H1 (cell line): ENCODE measurements around the gene UBE3A. TPM values are rescaled to one million over a fixed set of nuclear protein-coding genes. Genes with fewer than 3 reads are reported as not detected.

Experiments
- CTCF ChIA-PET: fragments of 300-600 bp; sonication (Branson Sonifier 250); formaldehyde crosslinking; loops from one replicate; lab custom pipeline; 2021; ENCODE audit not compliant: partially characterized antibody; lab: Charles Lee
- POLR2A ChIA-PET: fragments of 300-600 bp; sonication (Branson Sonifier 250); formaldehyde crosslinking; loops from one replicate; lab custom pipeline; 2021; ENCODE audit warnings: inconsistent platforms; ENCODE audit not compliant: partially characterized antibody; lab: Charles Lee
- DNase-seq, 2 experiments: peaks; one replicate each; pipeline versions ENCODE4 v3.0.0 to v3.0.0-alpha.2; 2010 to 2022; ENCODE audit warnings: low spot score in 2 of 2, low read depth in 1 of 2, mixed read lengths in 1 of 2
- FAIRE-seq: peaks from 2 replicates; lab custom pipeline; 2011; peaks lifted over from hg19 to GRCh38; lab: Jason Lieb, UNC
- H2AFZ ChIP-seq: 2 replicates; pipeline ENCODE4 v1.8.1; 2012; ENCODE audit warnings: low read length, inconsistent platforms
- H2AK5ac ChIP-seq: 2 replicates; pipeline ENCODE4 v1.6.1; 2013; ENCODE audit warnings: low read depth, low read length
- H2BK120ac ChIP-seq: replicated peaks from 2 replicates; pipeline ENCODE3; 2013; ENCODE audit warnings: low read depth, low read length, inconsistent platforms
- H2BK12ac ChIP-seq: 2 replicates; pipeline ENCODE4 v1.6.1; 2013; ENCODE audit warnings: low read depth, low read length
- H2BK15ac ChIP-seq: 2 replicates; pipeline ENCODE4 v1.6.1; 2013; ENCODE audit warnings: low read length
- H2BK20ac ChIP-seq: 2 replicates; pipeline ENCODE4 v1.6.1; 2013; ENCODE audit warnings: low read length
- H2BK5ac ChIP-seq: 2 replicates; pipeline ENCODE4 v1.6.1; 2013; ENCODE audit warnings: low read depth, low read length
- H3K14ac ChIP-seq: 2 replicates; pipeline ENCODE4 v1.6.1; 2013; ENCODE audit warnings: inconsistent platforms; ENCODE audit not compliant: insufficient read length
- H3K18ac ChIP-seq: 2 replicates; pipeline ENCODE4 v1.6.1; 2013; ENCODE audit warnings: low read length; ENCODE audit errors: extremely low read depth
- H3K23ac ChIP-seq: 2 replicates; pipeline ENCODE4 v1.6.1; 2013; ENCODE audit warnings: inconsistent platforms; ENCODE audit not compliant: insufficient read length
- H3K23me2 ChIP-seq: 2 replicates; pipeline ENCODE4 v1.6.1; 2013; ENCODE audit warnings: low read depth, low read length
- H3K27ac ChIP-seq: 2 replicates; pipeline ENCODE4 v1.6.1; 2011; ENCODE audit warnings: low read depth, low read length, inconsistent platforms
- H3K27me3 ChIP-seq, 4 experiments: replicated peaks in 1 of 4; 1 replicate in 1 of 4; 2 replicates in 3 of 4; pipeline versions ENCODE4 v1.6.1 to v1.8.1; 2011 to 2013; ENCODE audit warnings: low read length in 3 of 4, mild to moderate bottlenecking in 3 of 4, inconsistent platforms in 2 of 4, mixed read lengths in 2 of 4, moderate library complexity in 1 of 4; ENCODE audit not compliant: control insufficient read depth in 3 of 4, insufficient read depth in 3 of 4; ENCODE audit errors: extremely low read depth in 1 of 4
- H3K36me3 ChIP-seq, 4 experiments: 2 replicates each; pipeline versions ENCODE4 v1.6.1 to v1.8.1; 2011 to 2013; ENCODE audit warnings: mild to moderate bottlenecking in 4 of 4, low read length in 3 of 4, moderate library complexity in 2 of 4, control low read depth in 1 of 4, inconsistent platforms in 1 of 4; ENCODE audit not compliant: insufficient read depth in 4 of 4, control insufficient read depth in 2 of 4
- H3K4ac ChIP-seq: replicated peaks from 2 replicates; pipeline ENCODE3; 2013; ENCODE audit warnings: low read length, low read depth, mixed read lengths, inconsistent platforms; ENCODE audit not compliant: insufficient read length
- H3K4me1 ChIP-seq, 4 experiments: replicated peaks in 1 of 4; 1 replicate in 1 of 4; 2 replicates in 3 of 4; pipeline versions ENCODE4 v1.6.1 to v1.8.1; 2011 to 2013; ENCODE audit warnings: low read length in 3 of 4, inconsistent platforms in 2 of 4, mixed read lengths in 1 of 4; ENCODE audit not compliant: insufficient read depth in 4 of 4, control insufficient read depth in 3 of 4
- H3K4me2 ChIP-seq, 2 experiments: 2 replicates each; pipeline versions ENCODE4 v1.6.1 to v1.8.1; 2011 to 2013; ENCODE audit warnings: low read depth in 2 of 2, low read length in 2 of 2, control low read depth in 1 of 2, inconsistent platforms in 1 of 2, mild to moderate bottlenecking in 1 of 2; ENCODE audit not compliant: insufficient read depth in 1 of 2
- H3K4me3 ChIP-seq, 4 experiments: fragments of 200-600, 300-600 bp in 1 of 4; sonication (generic), shearing (Covaris generic), sonication (Bioruptor Twin) in 1 of 4; 2 replicates each; pipeline versions ENCODE4 v1.5.1 to v1.8.1; 2011 to 2016; ENCODE audit warnings: low read length in 4 of 4, low read depth in 3 of 4, control low read depth in 2 of 4, inconsistent platforms in 2 of 4, mild to moderate bottlenecking in 2 of 4, mixed read lengths in 1 of 4, moderate library complexity in 1 of 4; ENCODE audit not compliant: insufficient read depth in 2 of 4; ENCODE audit errors: extremely low read depth in 1 of 4
- H3K56ac ChIP-seq: replicated peaks from 2 replicates; pipeline ENCODE3; 2013; ENCODE audit warnings: low read depth, mild to moderate bottlenecking, mixed read lengths, low read length, inconsistent platforms; ENCODE audit not compliant: insufficient read length
- H3K79me1 ChIP-seq: 2 replicates; pipeline ENCODE4 v1.6.1; 2013; ENCODE audit warnings: low read depth, low read length, control low read depth
- H3K79me2 ChIP-seq, 2 experiments: 2 replicates each; pipeline versions ENCODE4 v1.6.1 to v1.8.1; 2012 to 2013; ENCODE audit warnings: low read length in 2 of 2, mild to moderate bottlenecking in 2 of 2, inconsistent platforms in 1 of 2; ENCODE audit not compliant: insufficient read depth in 2 of 2, control insufficient read depth in 1 of 2
- H3K9ac ChIP-seq, 4 experiments: replicated peaks in 1 of 4; 1 replicate in 1 of 4; 2 replicates in 3 of 4; pipeline versions ENCODE4 v1.6.1 to v1.8.1; 2011 to 2013; ENCODE audit warnings: low read depth in 3 of 4, low read length in 3 of 4, control low read depth in 2 of 4, mild to moderate bottlenecking in 2 of 4, moderate library complexity in 2 of 4, inconsistent platforms in 1 of 4; ENCODE audit errors: extremely low read depth in 1 of 4
- H3K9me3 ChIP-seq, 2 experiments: 2 replicates each; pipeline versions ENCODE4 v1.6.1 to v1.8.1; 2012 to 2013; ENCODE audit warnings: mild to moderate bottlenecking in 2 of 2, moderate library complexity in 2 of 2, control low read depth in 1 of 2, inconsistent platforms in 1 of 2, low read depth in 1 of 2, low read length in 1 of 2, mixed read lengths in 1 of 2; ENCODE audit not compliant: insufficient read depth in 2 of 2
- H4K20me1 ChIP-seq, 2 experiments: replicated peaks in 1 of 2; 2 replicates each; pipeline versions ENCODE3 to v1.8.1; 2011 to 2013; ENCODE audit warnings: inconsistent platforms in 2 of 2, low read length in 2 of 2, mild to moderate bottlenecking in 1 of 2; ENCODE audit not compliant: insufficient read depth in 2 of 2, control insufficient read depth in 1 of 2
- H4K5ac ChIP-seq: 2 replicates; pipeline ENCODE4 v1.6.1; 2013; ENCODE audit warnings: low read length, low read depth, mixed read lengths, inconsistent platforms; ENCODE audit not compliant: insufficient read length
- H4K8ac ChIP-seq: 2 replicates; pipeline ENCODE4 v1.8.0; 2013; ENCODE audit warnings: mild to moderate bottlenecking, moderate library complexity, low read length, inconsistent platforms; ENCODE audit not compliant: insufficient read depth; ENCODE audit errors: extremely low read depth
- H4K91ac ChIP-seq: replicated peaks from 2 replicates; pipeline ENCODE3; 2013; ENCODE audit warnings: low read length, mixed read lengths, inconsistent platforms; ENCODE audit not compliant: insufficient read length
- CREB1 ChIP-seq: IDR thresholded peaks from 2 replicates; pipeline ENCODE4 v1.6.1; 2012; ENCODE audit warnings: inconsistent platforms
- HDAC2 ChIP-seq, 2 experiments: fragments of 300-600 bp in 1 of 2; sonication (generic) in 1 of 2; IDR thresholded peaks; 2 replicates each; pipeline ENCODE4 v1.6.1; 2011 to 2012; ENCODE audit warnings: low read depth in 2 of 2, low read length in 2 of 2, mild to moderate bottlenecking in 2 of 2, moderate library complexity in 2 of 2, borderline replicate concordance in 1 of 2, inconsistent platforms in 1 of 2
- KDM5A ChIP-seq: fragments of 200-600 bp; IDR thresholded peaks from 2 replicates; pipeline ENCODE4 v1.7.1; 2012; ENCODE audit warnings: mild to moderate bottlenecking, low read length, inconsistent platforms, mixed read lengths
- RBBP5 ChIP-seq: IDR thresholded peaks from 2 replicates; pipeline ENCODE4 v1.7.1; 2012; ENCODE audit warnings: low read depth, mild to moderate bottlenecking, inconsistent platforms, low read length, moderate library complexity, borderline replicate concordance
- WGBS, 2 experiments: shearing (Covaris generic) in 1 of 2; methylation state at CpG; one replicate each; pipeline versions ENCODE4 v1.1.6 to v1.1.7; 2013 to 2015; ENCODE audit warnings: low lambda C conversion rate in 2 of 2, mixed read lengths in 2 of 2, inconsistent platforms in 1 of 2, low coverage in 1 of 2, missing lambda C conversion rate in 1 of 2; ENCODE audit not compliant: insufficient replicate concordance in 2 of 2, insufficient coverage in 1 of 2, insufficient read length in 1 of 2; ENCODE audit errors: extremely low coverage in 1 of 2, missing lambda C conversion rate in 1 of 2; 5-methylcytosine and 5-hydroxymethylcytosine counted together
- polyA plus RNA-seq, 7 experiments: library from polyadenylated mRNA; depleted of rRNA in 3 of 7; stranded (reverse) in 5 of 7; unstranded in 2 of 7; fragments of >200 nt in 5 of 7; fragments of 200-250 nt in 2 of 7; gene quantifications; 1 replicate in 5 of 7; 2 replicates in 1 of 7; 4 replicates in 1 of 7; pipeline versions ENCODE4 v1.2.1 to v1.2.3, GENCODE V29; 2011 to 2013; ENCODE audit warnings: missing spikeins in 2 of 7, mixed read lengths in 2 of 7
- total RNA-seq: library from RNA; stranded (reverse); fragmentation: NEBNext Ultra II Directional; extraction: Animal tissue kit (Norgen Biotek cat#: 25700); gene quantifications from 2 replicates; pipeline ENCODE4 v1.2.1, GENCODE V29; 2021
- TF ChIP-seq, protein P1 (sequence below), 3 experiments: IDR thresholded peaks; 1 replicate in 2 of 3; 2 replicates in 1 of 3; pipeline versions ENCODE4 v1.5.1 to v1.6.1; 2011; ENCODE audit warnings: low read length in 3 of 3, mild to moderate bottlenecking in 3 of 3, inconsistent platforms in 2 of 3, low read depth in 1 of 3, moderate library complexity in 1 of 3; ENCODE audit not compliant: insufficient read depth in 1 of 3; ENCODE audit errors: control extremely low read depth in 1 of 3
- TF ChIP-seq, protein P2 (sequence below): IDR thresholded peaks from 2 replicates; pipeline ENCODE4 v1.6.1; 2012; ENCODE audit warnings: low read length, inconsistent platforms
- TF ChIP-seq, protein P3 (sequence below): IDR thresholded peaks from 2 replicates; pipeline ENCODE4 v1.6.1; 2012; ENCODE audit warnings: inconsistent platforms

The UBE3A gene
- total and polyA plus RNA-seq, 2 of the 8 experiments (the other 6 are each of a cell fraction or from before 2014, with no cell fraction given), result 13.8 to 110 TPM

DNA sequence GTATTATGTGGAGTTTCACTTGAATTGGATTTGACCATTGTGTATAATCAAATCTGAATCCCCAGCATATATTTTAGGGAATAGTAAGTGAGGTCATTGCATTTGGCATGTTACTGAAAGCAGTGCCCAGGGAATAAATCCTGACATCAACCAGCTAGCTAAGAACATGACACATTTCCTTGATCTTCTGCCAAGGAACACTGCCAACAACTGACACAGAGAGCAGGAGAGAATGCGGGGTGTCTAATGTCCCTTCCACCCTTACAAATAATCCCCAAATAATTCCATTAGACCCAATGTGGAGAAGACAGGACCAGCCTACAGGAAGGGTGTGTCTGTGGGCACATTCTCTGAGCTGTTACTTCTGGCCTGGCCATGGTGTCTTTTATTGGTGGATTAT lies 30.6 kb upstream of the UBE3A start:
- H3K4me2 ChIP-seq, result no peak overlapping the region
- H2BK120ac ChIP-seq, result no peak overlapping the region
- H3K9ac ChIP-seq, result no peak overlapping the region
- 100% methylated on average over 1 of the region's 1 CpG; no CpG with 5 or more reads in 1 of the 2 experiments for WGBS, 2 experiments
- POLR2A ChIA-PET, result interaction anchor here (0.6 to 1.1 kb wide), 2 partner anchors 30 to 189 kb away, joined by 3 read pairs; partner anchors contain the start of gene UBE3A
- no peaks in the 10 kb centered on the region for H3K27me3 ChIP-seq
- FAIRE-seq (no peak), DNase-seq (no peak)
- no peak overlapping the region for H2BK15ac ChIP-seq
- H3K23me2 ChIP-seq, result no peaks in the 10 kb centered on the region
- no peak overlapping the region for H2BK5ac ChIP-seq
- H3K27ac ChIP-seq, result no peak overlapping the region
- H4K91ac ChIP-seq, result no peak overlapping the region
- H3K4ac ChIP-seq, result no peak overlapping the region
- no peaks in the 10 kb centered on the region for H3K4me1 ChIP-seq
- H3K56ac ChIP-seq, result no peak overlapping the region
- no peaks in the 10 kb centered on the region for H3K79me2 ChIP-seq
- no peak overlapping the region for H4K8ac ChIP-seq
- no peaks in the 10 kb centered on the region for H3K9me3 ChIP-seq
- no peaks in the 10 kb centered on the region for H4K20me1 ChIP-seq
- H3K18ac ChIP-seq, result no peak overlapping the region
- TF ChIP-seq, protein P1, sequence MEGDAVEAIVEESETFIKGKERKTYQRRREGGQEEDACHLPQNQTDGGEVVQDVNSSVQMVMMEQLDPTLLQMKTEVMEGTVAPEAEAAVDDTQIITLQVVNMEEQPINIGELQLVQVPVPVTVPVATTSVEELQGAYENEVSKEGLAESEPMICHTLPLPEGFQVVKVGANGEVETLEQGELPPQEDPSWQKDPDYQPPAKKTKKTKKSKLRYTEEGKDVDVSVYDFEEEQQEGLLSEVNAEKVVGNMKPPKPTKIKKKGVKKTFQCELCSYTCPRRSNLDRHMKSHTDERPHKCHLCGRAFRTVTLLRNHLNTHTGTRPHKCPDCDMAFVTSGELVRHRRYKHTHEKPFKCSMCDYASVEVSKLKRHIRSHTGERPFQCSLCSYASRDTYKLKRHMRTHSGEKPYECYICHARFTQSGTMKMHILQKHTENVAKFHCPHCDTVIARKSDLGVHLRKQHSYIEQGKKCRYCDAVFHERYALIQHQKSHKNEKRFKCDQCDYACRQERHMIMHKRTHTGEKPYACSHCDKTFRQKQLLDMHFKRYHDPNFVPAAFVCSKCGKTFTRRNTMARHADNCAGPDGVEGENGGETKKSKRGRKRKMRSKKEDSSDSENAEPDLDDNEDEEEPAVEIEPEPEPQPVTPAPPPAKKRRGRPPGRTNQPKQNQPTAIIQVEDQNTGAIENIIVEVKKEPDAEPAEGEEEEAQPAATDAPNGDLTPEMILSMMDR (IDR thresholded peaks at IDR 0.05; ENCODE audit: control extremely low read depth in 1 of 3, insufficient read depth in 1 of 3, low read depth in 1 of 3, low read length in 3 of 3), result no peak
- TF ChIP-seq CREB1, result no peak
- TF ChIP-seq HDAC2 (IDR thresholded peaks at IDR 0.05; ENCODE audit: borderline replicate concordance in 1 of 2, low read depth in 2 of 2, low read length in 2 of 2), result no peak
- TF ChIP-seq KDM5A, result no peak
- TF ChIP-seq, protein P2, sequence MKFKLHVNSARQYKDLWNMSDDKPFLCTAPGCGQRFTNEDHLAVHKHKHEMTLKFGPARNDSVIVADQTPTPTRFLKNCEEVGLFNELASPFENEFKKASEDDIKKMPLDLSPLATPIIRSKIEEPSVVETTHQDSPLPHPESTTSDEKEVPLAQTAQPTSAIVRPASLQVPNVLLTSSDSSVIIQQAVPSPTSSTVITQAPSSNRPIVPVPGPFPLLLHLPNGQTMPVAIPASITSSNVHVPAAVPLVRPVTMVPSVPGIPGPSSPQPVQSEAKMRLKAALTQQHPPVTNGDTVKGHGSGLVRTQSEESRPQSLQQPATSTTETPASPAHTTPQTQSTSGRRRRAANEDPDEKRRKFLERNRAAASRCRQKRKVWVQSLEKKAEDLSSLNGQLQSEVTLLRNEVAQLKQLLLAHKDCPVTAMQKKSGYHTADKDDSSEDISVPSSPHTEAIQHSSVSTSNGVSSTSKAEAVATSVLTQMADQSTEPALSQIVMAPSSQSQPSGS, result no peak
- TF ChIP-seq RBBP5, result no peak
- TF ChIP-seq, protein P3, sequence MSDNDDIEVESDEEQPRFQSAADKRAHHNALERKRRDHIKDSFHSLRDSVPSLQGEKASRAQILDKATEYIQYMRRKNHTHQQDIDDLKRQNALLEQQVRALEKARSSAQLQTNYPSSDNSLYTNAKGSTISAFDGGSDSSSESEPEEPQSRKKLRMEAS, result no peak
- H2BK12ac ChIP-seq, result no peak overlapping the region
- CTCF ChIA-PET, result no interaction called here
- no peak overlapping the region for H3K14ac ChIP-seq
- H2AK5ac ChIP-seq, result no peak overlapping the region
- no peak overlapping the region for H2BK20ac ChIP-seq
- H3K79me1 ChIP-seq, result no peaks in the 10 kb centered on the region
- no peaks in the 10 kb centered on the region for H3K36me3 ChIP-seq
- H4K5ac ChIP-seq, result no peak overlapping the region
- no peak overlapping the region for H3K4me3 ChIP-seq
- no peak overlapping the region for H3K23ac ChIP-seq
- H2AFZ ChIP-seq, result no peak overlapping the region
